Adrenal gland (tissue), 12 donors: Measurements from ENCODE around the gene MED12L. TPM values are rescaled to one million over a fixed set of nuclear protein-coding genes. Genes with fewer than 3 reads are reported as not detected.

Source experiments
- DNase-seq, 7 donors: peaks; one replicate each; pipeline ENCODE4 v3.0.0-alpha.2; 2019 to 2020
- H3K27ac ChIP-seq, 5 donors: fragments of 200-600 bp; sonication (generic) in 4 of 5; 1 replicate in 3 of 5; 2 replicates in 2 of 5; pipeline versions ENCODE4 v1.5.1 to v1.8.0; 2016 to 2020; ENCODE audit warnings: mild to moderate bottlenecking in 1 of 5
- H3K27me3 ChIP-seq: fragments of 200-600 bp; 2 replicates; pipeline ENCODE4 v1.8.0; 2021
- H3K36me3 ChIP-seq, 2 donors: fragments of 200-600 bp; replicated peaks in 1 of 2; 1 replicate in 1 of 2; 2 replicates in 1 of 2; pipeline versions ENCODE4 v1.5.1 to v1.8.0; 2018 to 2022
- H3K4me1 ChIP-seq, 2 donors: fragments of 200-600 bp; replicated peaks in 1 of 2; 1 replicate in 1 of 2; 2 replicates in 1 of 2; pipeline versions ENCODE4 v1.5.1 to v1.8.0; 2018 to 2021
- H3K4me3 ChIP-seq, 4 donors: fragments of 200-600 bp; sonication (generic) in 3 of 4; one replicate each; pipeline ENCODE4 v1.5.1; 2016 to 2018
- H3K9me3 ChIP-seq, 3 donors: fragments of 200-600 bp; sonication (generic) in 1 of 3; replicated peaks in 1 of 3; 1 replicate in 2 of 3; 2 replicates in 1 of 3; pipeline versions ENCODE4 v1.5.1 to v1.8.0; 2016 to 2021
- CTCF ChIP-seq, 6 experiments: fragments of 450-650 bp in 4 of 6; fragments of 200-600 bp in 2 of 6; sonication (generic) in 1 of 6; IDR thresholded peaks; 1 replicate in 5 of 6; 2 replicates in 1 of 6; pipeline versions ENCODE4 v1.5.1 to v1.8.0; 2016 to 2021; ENCODE audit warnings: antibody characterized with exemption in 6 of 6, mild to moderate bottlenecking in 2 of 6, moderate library complexity in 1 of 6
- POLR2A ChIP-seq, 2 donors: fragments of 450-650 bp; IDR thresholded peaks; one replicate each; pipeline ENCODE4 v1.6.1; 2017; ENCODE audit warnings: antibody characterized with exemption in 2 of 2, mild to moderate bottlenecking in 2 of 2, moderate library complexity in 1 of 2
- WGBS, 4 donors: extraction: QIAGEN DNeasy Blood & Tissue Kit in 2 of 4; methylation state at CpG; one replicate each; pipeline versions ENCODE4 v1.1.5 to v1.1.7; 2013 to 2017; 5-methylcytosine and 5-hydroxymethylcytosine counted together
- intact Hi-C, 2 donors: fragments of 100-400 bp; cut with DNase I; formaldehyde crosslinking; loops; one replicate each; pipeline versions ENCODE4 v1.14.1 to v1.15.0; 2022 to 2023
- polyA plus RNA-seq, 3 donors: library from polyadenylated mRNA; stranded (reverse); fragments of 200-250 nt in 2 of 3; fragments of 350-450 nt in 1 of 3; fragmentation: Illumina TruSeq in 1 of 3; extraction: RNeasy Lipid Tissue Mini Kit (QIAGEN cat#74804) in 1 of 3; gene quantifications; one replicate each; pipeline ENCODE4 v1.2.3, GENCODE V29; 2013 to 2014
- total RNA-seq, 9 donors: library from RNA; depleted of rRNA in 4 of 9; stranded (reverse); fragments of >200 nt in 4 of 9; fragments of 120-200 nt in 1 of 9; fragmentation: NEBNext Ultra II Directional in 1 of 9; extraction: Animal tissue kit (Norgen Biotek cat#: 25700) in 1 of 9; gene quantifications; one replicate each; pipeline versions ENCODE4 v1.1.0 to v1.2.4, GENCODE V29; 2013 to 2023
- donor health status: healthy with polysubstance abuse.
- donor health status: Bipolar disorder and iron deficiency.
- donor health status: DM: yes; HTN: yes; CAD: no.
- donor health status: DM: no; HTN: no; CAD: no.
- donor health status: DM: no; HTN: no; CAD: no.
- donor health status: DM: yes; HTN: yes; CAD: no.

The MED12L gene
- total and polyA plus RNA-seq, 12 donors = 0.77 to 25.0 (median 6.3) TPM

GRCh38 chr3:151100076-151100475 lies 14.6 kb downstream of the MED12L start:
- Histone ChIP-seq H3K9me3 (no peaks in the 10 kb centered on the region), H3K4me1 (peaks cover 0 to 7% of the 10 kb centered on the region in 2 donors), H3K27ac (peak overlapping the region in 1 of 5 donors; percentile 14), H3K27me3 (no peaks in the 10 kb centered on the region), H3K4me3 (no peak overlapping the region), H3K36me3 (no peaks in the 10 kb centered on the region)
- TF ChIP-seq POLR2A (IDR thresholded peaks at IDR 0.05) (no peak), CTCF (IDR thresholded peaks at IDR 0.05) (no peak)
- no peak for DNase-seq
- intact Hi-C loops = no loop called here
- WGBS, 4 donors = 15 to 38% (median 28%) methylated on average over 1 of the region's 1 CpG

- Histone ChIP-seq H3K36me3 (no peaks in the 10 kb centered on the region), H3K27ac (no peak overlapping the region), H3K27me3 (no peaks in the 10 kb centered on the region), H3K4me1 (peaks cover 0 to 7% of the 10 kb centered on the region in 2 donors), H3K9me3 (no peaks in the 10 kb centered on the region), H3K4me3 (no peak overlapping the region)
- WGBS, 4 donors = 54 to 67% (median 62%) methylated on average over 8 of the region's 8 CpGs
- TF ChIP-seq CTCF (IDR thresholded peaks at IDR 0.05) (no peak), POLR2A (IDR thresholded peaks at IDR 0.05) (no peak)
- no peak for DNase-seq
- intact Hi-C loops = no loop called here
Observed at GRCh38 chr3:151101270-151101969, 16.0 kb downstream of the MED12L start.

- TF ChIP-seq POLR2A (IDR thresholded peaks at IDR 0.05) (no peak), CTCF (IDR thresholded peaks at IDR 0.05) (no peak)
- H3K4me1 ChIP-seq = peaks cover 0 to 5% of the 10 kb centered on the region in 2 donors
- no peaks in the 10 kb centered on the region for H3K27me3 ChIP-seq
- no peak overlapping the region for H3K4me3 ChIP-seq
- intact Hi-C loops = no loop called here
- H3K9me3 ChIP-seq = no peaks in the 10 kb centered on the region
- 98 to 100% (median 100%) methylated on average over 1 to 2 of the region's 2 CpGs for WGBS, 4 donors
- H3K27ac ChIP-seq = no peak overlapping the region
- H3K36me3 ChIP-seq = no peaks in the 10 kb centered on the region
- DNase-seq = no peak
Observed at GRCh38 chr3:151106311-151106710, 20.8 kb downstream of the MED12L start.

- H3K27ac ChIP-seq = no peak overlapping the region
- no peak for DNase-seq
- TF ChIP-seq CTCF (IDR thresholded peaks at IDR 0.05) (no peak), POLR2A (IDR thresholded peaks at IDR 0.05) (no peak)
- WGBS, 4 donors = 85 to 93% (median 90%) methylated on average over 4 of the region's 4 CpGs
- no peak overlapping the region for H3K4me3 ChIP-seq
- H3K36me3 ChIP-seq = no peaks in the 10 kb centered on the region
- intact Hi-C loops = no loop called here
- no peaks in the 10 kb centered on the region for H3K27me3 ChIP-seq
- no peaks in the 10 kb centered on the region for H3K9me3 ChIP-seq
- peaks cover 0 to 5% of the 10 kb centered on the region in 2 donors for H3K4me1 ChIP-seq
Observed at GRCh38 chr3:151107177-151107576, 21.7 kb downstream of the MED12L start.
